Mesenteric fat pad (tissue), 1 donor: Measurements from ENCODE around the gene FAM120B. TPM values are rescaled to one million over a fixed set of nuclear protein-coding genes. Genes with fewer than 3 reads are reported as not detected.

Source experiments
- DNase-seq: peaks from one replicate; pipeline ENCODE4 v3.0.0-alpha.2; 2020; ENCODE audit warnings: low spot score
- total RNA-seq: library from RNA; stranded (reverse); fragmentation: NEBNext Ultra II Directional; extraction: Animal tissue kit (Norgen Biotek cat#: 25700); gene quantifications from one replicate; pipeline ENCODE4 v1.2.1, GENCODE V29; 2021
- donor health status: DM: yes; HTN: yes; CAD: no.

Gene FAM120B
- total RNA-seq, 1 donor from 2014 or later, result 27.8 TPM

DNA sequence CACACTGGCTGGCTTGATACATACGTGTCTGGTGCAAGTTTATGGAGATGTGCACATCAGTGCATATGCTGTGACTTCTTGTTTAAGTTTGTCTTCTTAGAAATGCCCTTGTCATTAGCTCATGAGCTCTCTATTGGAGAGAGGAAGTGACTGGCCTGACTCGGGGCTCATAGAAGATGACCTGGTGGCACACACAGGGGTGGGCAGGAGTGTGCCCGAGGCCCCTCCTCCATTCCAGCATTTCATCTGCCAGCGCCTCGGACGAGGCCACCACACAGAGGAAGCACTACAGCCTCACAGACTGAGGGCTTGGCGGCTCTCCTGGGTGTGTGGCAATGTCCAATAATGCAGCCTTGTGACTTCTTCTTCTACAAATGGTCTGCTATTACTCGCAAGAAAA lies 109.7 kb downstream of the FAM120B start:
- no peak for DNase-seq

DNA sequence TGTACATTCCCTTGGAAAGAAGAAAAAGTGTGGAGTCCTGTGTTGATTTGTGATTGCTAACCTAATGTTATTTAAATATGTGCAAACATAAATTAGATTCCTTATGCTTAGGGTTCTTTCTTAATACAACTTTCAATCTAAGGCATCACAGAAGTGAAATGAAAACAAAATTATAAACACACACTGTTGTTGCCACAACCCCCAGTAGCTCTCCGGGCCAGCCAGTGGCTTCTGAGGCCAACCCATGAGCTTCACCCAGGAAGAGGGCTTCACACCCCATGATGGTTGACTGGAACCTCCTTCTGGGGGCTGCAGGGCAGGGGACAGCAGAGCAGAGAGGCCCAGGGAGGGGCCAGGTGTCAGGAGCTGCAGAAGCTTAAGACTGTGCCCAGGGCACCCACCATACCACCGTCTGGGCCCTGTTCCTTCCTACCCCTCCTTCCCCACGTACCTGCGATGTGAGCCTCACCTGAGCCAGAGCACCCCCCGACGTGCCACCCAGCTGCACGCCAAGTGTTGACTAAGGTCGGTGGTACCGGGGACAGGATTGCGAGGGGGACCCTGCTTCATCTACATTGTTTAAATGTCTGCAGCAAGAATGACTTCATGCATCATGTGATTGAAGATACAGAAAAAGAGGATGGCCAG lies 110.5 kb downstream of the FAM120B start:
- no peak for DNase-seq

DNA sequence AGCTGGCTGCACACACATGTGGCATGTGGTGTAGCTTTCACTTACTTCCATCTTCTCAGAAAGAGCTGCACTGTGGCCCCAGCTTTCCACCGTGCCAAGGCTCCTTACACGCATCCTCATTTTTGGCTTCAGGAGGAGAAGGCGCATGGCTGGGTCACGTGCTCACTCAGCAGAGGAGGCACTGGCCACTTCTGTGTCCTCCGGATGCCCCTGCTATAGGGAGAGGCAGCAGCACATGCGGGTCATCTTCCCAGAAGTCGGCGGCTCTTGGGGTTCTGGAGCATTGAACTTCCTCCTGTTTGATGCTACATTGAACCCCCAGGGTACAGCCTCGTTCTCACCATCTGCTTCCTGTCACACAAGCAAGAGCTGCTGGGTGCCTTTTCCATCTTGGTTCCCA lies 111.3 kb downstream of the FAM120B start:
- no peak for DNase-seq

DNA sequence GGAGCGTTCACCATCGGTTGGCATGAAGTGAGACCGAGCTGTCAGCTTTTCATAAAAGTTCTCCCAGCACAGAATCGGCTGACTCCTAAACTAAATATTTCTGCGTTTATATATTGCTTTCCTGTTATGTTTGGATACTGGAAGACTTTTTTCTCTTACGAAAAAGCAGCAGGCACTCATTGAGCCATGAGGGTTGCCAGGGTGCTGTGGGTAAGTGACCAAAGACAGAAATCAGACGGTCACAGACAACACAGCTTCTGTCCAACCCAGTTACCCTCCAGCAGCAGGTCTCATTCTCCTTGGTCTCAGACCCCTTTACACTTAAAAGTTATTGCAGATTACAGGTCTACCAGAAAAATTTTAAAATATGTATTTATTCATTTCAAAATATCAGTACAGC lies 113.7 kb downstream of the FAM120B start:
- no peak for DNase-seq

DNA sequence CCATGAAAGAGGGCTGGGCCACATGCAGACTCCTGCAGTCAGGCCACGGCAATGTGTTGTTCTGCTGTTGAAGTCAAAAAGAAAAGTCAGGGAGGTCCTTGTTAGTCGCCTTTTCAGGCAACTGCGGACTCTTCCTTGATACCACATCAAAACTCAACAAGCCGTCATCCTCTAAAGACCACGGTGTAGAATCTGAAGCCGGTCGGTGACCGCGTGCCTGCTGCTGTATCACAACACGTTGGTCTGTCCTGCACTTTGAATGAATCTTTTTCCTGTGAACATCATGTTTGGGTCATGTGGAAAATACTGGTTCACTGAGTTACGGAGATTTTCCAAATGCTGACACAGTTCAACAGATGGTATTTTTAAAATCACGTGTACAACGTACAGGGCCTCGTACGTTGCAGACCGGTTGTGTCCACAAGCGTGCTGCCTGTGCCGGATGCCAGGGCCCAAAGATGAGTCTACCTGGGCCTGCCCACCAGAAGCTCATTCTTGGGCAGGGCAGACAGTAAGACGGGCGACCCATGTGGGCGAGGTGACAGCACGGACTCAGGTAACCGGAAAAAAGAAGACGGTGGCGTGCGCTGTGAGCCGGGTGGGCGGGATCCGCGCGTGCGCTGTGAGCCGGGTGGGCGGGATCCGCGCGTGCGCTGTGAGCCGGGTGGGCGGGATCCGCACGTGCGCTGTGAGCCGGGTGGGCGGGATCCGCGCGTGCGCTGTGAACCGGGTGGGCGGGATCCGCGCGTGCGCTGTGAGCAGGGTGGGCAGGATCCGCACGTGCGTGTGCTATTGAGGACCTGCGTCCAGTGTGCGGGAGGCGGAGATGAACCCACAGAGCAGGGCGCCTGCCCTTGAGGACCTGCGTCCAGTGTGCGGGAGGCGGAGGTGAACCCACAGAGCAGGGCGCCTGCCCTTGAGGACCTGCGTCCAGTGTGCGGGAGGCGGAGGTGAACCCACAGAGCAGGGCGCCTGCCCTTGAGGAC lies 114.5 kb downstream of the FAM120B start:
- DNase-seq, result no peak

DNA sequence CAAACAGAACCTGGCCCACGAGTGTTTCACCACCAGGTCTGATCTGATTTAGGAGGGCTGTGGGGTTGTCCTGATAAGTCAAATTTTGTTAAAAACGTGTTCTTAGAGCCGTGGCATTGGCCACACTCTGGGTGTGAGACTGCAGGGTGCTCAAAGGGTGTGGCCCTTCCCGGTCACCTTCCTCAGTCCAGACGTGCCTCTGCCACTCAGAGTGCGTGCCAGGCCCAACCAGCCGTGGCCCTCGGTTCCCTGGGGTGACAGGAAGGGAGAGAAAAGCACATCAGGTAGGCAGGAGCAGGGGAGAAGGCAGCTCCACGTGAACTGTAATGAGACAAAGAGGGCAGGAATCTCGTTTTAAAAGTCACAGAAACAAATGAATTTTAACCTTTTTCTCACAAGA lies 115.4 kb downstream of the FAM120B start:
- no peak for DNase-seq

DNA sequence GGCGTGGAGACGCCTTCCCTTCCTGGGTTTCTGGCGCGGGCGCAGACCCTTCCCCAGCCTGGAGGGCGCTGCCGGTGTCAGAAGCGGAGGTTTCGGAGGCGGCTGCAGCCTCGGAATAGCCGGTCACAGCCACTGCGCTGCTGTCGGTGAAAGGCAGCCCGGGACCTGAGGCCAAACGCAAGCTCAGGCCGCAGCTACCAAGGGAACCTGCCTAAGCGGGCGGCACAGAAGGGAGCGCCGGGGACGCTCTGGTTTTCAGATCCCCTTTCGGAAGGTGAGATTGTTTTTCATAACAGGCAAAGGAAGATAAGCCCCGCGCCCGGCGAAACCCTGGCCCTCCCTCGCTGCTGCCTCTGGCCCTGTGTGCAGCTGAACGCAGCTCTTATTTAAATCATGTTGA lies 116.5 kb downstream of the FAM120B start:
- DNase-seq, result no peak

DNA sequence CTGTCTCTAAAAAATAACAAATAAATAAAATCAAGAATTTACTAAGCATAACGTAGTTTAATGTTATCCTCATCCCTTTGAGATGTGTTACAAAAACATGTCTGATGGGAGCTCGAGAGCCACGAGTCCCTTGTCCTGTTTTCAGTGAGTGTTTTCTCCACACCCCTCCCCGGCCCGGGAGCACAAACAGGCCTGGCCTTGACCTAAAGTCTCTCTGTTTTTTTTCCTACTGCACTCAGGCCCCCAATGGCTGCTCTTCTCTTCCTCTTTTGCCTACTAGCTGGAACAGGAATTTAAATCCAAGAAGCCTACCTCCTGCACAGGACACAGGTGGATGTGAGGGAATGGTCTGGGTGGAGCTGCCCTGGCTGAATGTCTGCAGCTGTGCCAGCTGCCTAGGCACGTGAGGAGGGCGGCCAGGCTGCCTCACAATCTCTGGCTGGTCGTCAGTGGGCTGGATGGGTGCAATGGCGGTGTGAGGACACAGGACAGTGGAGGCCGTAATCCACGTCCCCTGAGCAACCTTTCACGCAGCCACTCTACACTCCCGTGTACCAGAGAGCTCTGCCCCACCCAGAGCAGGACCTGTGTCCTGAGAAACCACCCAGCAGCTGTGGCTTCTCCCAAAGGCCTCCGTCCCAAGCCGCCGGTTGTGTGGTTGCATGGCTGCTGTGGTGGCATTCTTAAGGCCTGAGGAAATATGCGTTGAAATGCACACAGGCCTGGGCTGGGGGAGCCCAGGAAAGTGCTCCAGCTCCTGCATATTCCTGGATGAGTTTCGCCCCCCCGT lies 117.5 kb downstream of the FAM120B start:
- no peak for DNase-seq

DNA sequence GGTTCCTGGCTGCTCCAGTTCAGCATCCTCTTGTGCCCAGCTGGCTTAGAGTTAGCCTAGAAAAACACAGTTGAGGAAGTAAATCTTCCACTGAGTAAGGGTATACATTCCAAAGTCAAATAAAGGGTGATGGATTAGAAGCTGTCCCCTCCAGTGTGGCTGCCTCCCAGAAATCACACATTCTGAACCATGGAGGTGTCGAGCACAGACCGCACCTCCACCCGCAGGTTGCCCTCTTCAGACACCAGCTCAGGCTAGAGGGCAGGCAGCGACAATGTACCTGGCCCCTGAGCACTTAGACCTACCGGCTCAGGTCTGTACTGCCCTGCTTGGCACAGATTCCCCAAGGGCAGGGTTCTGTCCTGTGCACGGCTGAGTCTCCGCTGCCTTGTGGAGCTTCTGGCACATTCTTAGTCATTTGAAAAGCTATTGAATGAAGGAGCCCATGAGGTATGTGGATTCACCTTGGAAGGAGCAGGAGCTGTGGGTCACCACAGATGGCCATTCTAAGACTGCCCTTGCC lies 118.1 kb downstream of the FAM120B start:
- DNase-seq, result no peak

DNA sequence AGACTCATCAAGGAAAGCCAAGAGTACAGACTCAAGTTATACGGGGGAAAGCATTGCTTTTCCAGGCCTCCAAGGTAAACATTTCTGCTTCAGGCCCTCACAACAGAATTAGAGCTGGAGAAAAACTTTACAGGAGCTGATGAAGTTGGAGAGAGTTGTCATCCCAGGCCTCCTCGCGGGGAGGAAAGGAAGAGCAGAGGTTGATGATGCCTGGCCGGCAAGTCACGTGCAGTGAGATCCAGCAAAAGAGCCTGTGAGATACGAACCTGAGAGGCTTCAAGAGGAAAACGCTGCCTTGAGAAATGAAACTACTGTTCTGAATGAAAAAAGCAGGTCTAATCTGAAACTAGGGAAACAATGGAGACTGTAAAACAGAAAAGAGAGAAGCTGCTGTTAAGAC lies 122.9 kb downstream of the FAM120B start:
- no peak for DNase-seq

DNA sequence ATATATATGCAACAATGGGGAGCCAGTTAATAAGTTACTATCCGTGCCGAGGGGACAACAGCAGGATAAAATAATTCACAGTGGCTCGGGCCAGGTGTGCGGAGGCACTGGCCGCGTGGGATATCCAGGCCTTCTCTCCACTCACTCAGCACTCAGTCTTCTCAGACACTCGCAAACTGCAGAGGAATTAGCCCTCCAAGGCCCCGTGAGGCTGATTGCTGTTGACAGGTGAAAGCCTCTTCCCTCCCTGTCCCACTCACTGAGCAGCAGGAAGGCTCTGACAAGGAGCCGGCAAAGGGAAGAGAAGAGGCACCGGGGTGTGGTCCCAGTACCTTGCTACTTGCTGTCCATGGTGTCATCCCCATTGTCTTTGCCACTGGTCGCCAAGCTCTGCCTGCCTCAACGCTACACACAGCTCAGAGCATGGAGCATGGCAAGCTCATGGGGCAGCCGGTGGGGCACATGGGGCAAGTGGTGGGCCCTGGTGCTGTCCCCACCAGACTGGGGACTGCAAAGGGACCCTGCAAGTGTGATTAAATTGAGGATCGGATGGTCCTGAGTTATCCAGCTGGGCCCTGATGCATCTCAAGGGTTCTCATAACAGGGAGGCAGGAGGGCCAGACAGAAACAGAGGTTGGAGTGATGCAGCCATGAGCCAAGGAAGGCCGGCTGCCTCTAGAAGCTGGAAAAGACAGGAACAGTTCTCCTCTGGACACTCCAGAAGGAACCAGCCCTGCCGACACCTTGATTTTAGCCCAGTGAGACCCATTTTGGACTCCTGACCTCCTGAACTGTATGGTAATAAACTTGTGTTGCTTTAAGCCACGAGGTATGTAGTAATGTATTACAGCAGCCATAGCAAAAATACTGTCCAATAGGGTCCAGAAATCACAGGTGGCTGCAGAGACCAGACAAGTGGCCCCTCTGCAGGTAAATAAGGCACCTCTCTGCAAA lies 126.9 kb downstream of the FAM120B start:
- DNase-seq, result peak; percentile 81

DNA sequence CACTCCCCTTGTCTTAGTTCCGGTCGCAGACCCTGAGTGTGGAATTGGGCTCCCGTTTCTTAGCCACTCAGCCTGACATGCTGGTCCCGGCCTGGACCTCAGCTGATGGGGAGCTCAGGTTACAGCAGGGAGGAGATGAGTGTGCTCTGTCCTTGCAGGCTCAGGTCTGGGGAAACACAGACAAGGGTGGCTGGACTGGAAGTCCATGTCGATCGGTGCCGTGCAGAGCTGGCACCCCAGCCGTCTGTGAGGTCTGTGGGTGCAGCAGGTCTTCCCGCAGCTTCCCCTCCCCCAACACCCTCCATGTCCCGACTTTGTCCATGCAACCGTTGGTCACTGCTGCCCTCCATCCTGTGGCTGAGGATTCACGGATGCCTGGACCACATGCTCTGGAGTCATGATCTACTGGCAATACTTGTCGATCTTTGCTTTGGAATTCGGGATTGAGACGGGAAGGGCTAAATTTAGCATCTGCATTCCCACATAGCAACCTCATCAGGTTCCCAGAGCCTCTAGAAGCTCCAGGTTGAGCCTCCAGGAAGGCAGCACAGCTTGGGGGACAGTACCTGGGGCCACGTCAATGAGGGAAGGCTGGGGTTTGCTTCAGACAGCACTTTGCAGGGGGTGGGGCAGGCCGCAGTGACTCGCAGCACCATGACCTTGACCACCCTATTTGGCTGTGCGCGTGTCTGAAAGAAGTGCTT lies 127.7 kb downstream of the FAM120B start:
- no peak for DNase-seq

DNA sequence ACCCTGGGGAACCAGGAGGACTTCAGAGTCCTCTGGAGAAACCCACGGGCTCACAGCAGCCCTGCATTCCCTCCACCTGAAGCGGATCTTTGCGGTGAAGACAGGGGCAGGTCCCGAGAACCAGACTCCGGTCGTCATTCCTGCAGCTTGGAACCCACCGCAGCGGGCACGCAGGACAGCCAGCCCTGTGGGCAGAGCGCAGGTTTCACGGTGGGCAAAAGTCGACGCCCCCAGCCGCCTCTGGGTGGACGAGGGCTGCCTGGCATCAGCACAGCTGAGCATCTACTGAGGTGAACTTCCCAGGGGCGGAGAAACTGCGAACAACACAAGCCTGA lies 128.2 kb downstream of the FAM120B start:
- peak; percentile 67 for DNase-seq

DNA sequence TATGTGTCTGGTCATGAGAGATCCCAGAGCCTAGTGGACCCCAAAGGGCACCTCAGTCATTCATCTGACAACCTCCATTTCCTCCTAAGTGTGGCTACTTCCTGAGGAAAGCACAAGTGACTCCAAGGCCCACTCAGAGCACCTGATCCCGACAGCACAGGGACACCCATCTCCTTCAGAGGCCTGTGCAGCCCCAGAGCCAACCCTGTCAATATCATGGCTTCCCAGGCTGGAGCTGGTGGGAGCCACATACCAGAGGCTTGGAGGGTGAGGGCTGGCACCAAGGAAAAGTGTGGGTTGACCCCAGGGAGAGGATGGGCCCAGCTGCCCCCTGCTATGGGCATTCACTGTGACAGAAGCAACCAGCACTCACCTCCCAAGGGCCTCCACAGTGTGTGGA lies 129.2 kb downstream of the FAM120B start:
- peak; percentile 62 for DNase-seq

DNA sequence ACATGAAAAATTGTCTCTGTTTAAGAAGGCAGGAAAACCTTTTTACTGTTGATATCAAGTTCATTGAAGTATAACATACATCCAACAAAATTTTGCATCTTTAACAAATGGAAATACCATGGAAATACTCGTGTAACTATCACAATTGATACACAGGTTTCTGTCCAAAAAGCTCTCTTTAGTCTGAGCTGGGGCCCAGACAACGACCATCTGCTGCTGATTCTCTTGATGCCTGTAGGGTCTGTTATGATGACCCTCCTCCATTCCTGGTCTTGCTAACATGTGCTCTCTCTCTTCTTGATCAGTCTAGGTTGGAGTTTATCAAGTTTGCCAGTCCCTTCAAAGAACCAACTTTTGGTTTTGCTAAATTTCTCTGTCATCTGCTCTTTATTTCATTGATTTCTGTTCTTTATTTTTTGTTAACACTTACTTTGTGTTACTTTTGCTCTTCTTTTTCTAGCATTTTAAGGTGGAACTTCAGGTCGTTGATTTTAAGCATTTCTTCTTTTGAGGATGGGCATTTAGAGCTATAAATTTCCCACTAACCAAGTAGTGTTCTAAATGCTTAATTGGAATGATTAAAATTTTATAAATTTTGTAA lies 129.8 kb downstream of the FAM120B start:
- DNase-seq, result peak; percentile 20

DNA sequence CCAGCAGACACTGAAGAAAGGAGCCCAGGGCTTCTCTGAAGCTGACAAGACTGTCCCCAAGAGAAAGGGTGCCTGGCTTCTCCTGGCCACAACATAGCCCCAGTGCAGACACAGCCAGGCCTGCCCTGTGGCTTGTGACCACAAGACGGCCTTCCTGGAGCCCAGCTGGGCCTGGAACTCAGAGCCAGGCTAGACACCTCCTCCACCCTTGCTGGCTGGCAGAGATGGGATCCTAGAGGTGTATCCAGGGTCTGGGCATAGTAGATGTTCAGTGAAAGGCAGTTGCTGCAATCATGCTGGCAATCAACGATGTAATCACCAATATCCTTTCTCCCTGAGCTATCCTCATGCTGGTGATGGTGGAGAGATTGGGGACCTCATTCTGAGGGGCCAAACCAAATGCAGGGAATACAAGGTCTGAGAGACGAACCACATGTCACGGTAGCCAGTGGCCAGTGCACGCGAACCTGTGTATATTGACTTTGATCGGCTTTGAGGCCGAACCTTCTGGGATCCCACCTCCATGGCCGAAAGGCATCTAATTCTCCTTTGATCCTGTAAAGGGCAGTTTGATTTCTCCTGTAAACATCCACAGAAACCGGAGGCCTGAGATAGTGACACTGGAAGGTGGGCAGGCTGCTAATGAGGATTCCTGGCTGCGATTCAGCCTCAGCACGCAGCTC lies 131.3 kb downstream of the FAM120B start:
- DNase-seq, result peak; percentile 62

DNA sequence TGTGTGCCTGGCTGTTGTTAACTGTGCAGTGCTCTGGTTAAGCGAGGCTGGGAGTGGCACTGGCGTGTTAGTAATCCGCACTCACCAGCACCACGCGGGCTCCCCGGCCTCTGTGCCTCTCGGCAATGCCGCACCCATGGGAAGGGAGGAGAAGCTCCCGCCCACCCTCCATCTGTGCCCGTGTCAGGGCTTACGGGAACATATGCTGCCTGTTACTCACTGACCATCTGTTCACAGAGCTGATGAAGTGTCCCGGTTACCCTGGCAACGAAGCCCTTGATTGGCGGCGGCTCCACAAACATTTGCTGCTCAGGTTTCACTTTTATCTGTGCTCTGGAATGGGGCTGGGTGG lies 131.8 kb downstream of the FAM120B start:
- peak; percentile 90 for DNase-seq

DNA sequence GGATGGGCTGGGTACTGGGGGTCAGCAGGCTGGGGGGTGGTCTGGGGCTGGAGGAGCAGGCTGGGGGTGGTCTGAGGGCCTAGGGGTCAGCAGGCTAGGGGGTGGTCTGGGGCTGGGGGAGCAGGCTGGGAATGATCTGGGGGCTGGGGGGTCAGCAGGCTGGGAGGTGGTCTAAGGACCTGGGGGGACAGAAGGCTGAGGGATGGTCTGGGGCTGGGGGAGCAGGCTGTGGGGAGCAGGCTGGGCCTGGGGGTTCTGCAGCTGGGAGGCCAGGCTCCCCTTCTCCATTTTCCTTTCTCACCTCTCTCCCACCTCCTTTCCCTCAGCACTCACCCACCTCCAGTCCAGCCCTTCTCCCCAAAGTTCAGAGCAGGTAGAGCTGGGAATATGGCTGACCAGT lies 132.3 kb downstream of the FAM120B start:
- DNase-seq, result peak; percentile 47
